GM18499 (cell line): ENCODE results near the gene KLF13.
A peak's percentile ranks its signal among the peaks of the same experiment; 100 is the strongest.

ENCODE experiments used
- ATAC-seq: cut with Tn5 transposase; IDR thresholded peaks from one replicate; pipeline ENCODE4 v1.9.1; 2021; ENCODE audit warnings: moderate number of reproducible peaks; ENCODE audit not compliant: insufficient read depth, unreplicated experiment

KLF13 gene

GRCh38 chr15:31360843-31361763 is 34.5 kb downstream of the KLF13 start:
- peak; percentile 39 for ATAC-seq

- no peak for ATAC-seq
Measured at GRCh38 chr15:31361764-31362515, 35.3 kb downstream of the KLF13 start.

- no peak for ATAC-seq
Measured at GRCh38 chr15:31362886-31363285, 36.3 kb downstream of the KLF13 start.

- no peak for ATAC-seq
Measured at GRCh38 chr15:31364301-31365031, 37.8 kb downstream of the KLF13 start.

- no peak for ATAC-seq
Measured at GRCh38 chr15:31365032-31365654, 38.5 kb downstream of the KLF13 start.

GRCh38 chr15:31365655-31366127 is 39.1 kb downstream of the KLF13 start:
- ATAC-seq: peak; percentile 34

GRCh38 chr15:31366169-31366734 is 39.6 kb downstream of the KLF13 start:
- no peak for ATAC-seq

- ATAC-seq: no peak
Measured at GRCh38 chr15:31367021-31367729, 40.5 kb downstream of the KLF13 start.

GRCh38 chr15:31367730-31368344 is 41.2 kb downstream of the KLF13 start:
- no peak for ATAC-seq

GRCh38 chr15:31369727-31370126 is 43.1 kb downstream of the KLF13 start:
- no peak for ATAC-seq

- ATAC-seq: no peak
Measured at GRCh38 chr15:31371520-31372240, 45.0 kb downstream of the KLF13 start.

GRCh38 chr15:31372635-31373091 is 46.0 kb downstream of the KLF13 start:
- no peak for ATAC-seq

GRCh38 chr15:31373096-31373865 is 46.6 kb downstream of the KLF13 start:
- ATAC-seq: no peak

GRCh38 chr15:31373970-31374369 is 47.3 kb downstream of the KLF13 start:
- no peak for ATAC-seq

- ATAC-seq: no peak
Measured at GRCh38 chr15:31374489-31374888, 47.9 kb downstream of the KLF13 start.

GRCh38 chr15:31374986-31375385 is 48.4 kb downstream of the KLF13 start:
- no peak for ATAC-seq

- ATAC-seq: no peak
Measured at GRCh38 chr15:31375772-31376171, 49.1 kb downstream of the KLF13 start.
